Left lung (tissue), 10 donors: ENCODE measurements around the gene CTDNEP1. TPM values are rescaled to one million over a fixed set of nuclear protein-coding genes. Genes with fewer than 3 reads are reported as not detected.

Source experiments
- ATAC-seq: fragments of 200-7000 bp; cut with Tn5 transposase; one replicate; pipeline ENCODE4 v1.9.1; 2020; ENCODE audit warnings: moderate library complexity
- DNase-seq, 4 donors: peaks; one replicate each; pipeline ENCODE4 v3.0.0-alpha.2; 2013 to 2020
- H3K27ac ChIP-seq, 2 donors: fragments of 200-600 bp; sonication (generic) in 1 of 2; one replicate each; pipeline versions ENCODE4 v1.5.0 to v1.8.0; 2020 to 2021
- H3K27me3 ChIP-seq, 2 donors: fragments of 200-600 bp; sonication (generic) in 1 of 2; one replicate each; pipeline versions ENCODE4 v1.5.0 to v1.8.0; 2020 to 2021
- H3K36me3 ChIP-seq, 2 donors: fragments of 200-600 bp; sonication (generic) in 1 of 2; one replicate each; pipeline versions ENCODE4 v1.5.0 to v1.8.0; 2020 to 2021
- H3K4me1 ChIP-seq, 2 donors: fragments of 200-600 bp; one replicate each; pipeline ENCODE4 v1.8.0; 2021
- H3K4me3 ChIP-seq, 2 donors: fragments of 200-600 bp; sonication (generic) in 1 of 2; one replicate each; pipeline versions ENCODE4 v1.5.0 to v1.8.0; 2020 to 2021; ENCODE audit warnings: mild to moderate bottlenecking in 1 of 2
- H3K9me3 ChIP-seq, 2 donors: fragments of 200-600 bp; sonication (generic) in 1 of 2; one replicate each; pipeline versions ENCODE4 v1.5.0 to v1.8.0; 2020 to 2021
- intact Hi-C, 2 donors: fragments of 100-400 bp; cut with DNase I; formaldehyde crosslinking; loops; one replicate each; pipeline versions ENCODE4 v1.11.2 to v1.14.2; 2022
- polyA plus RNA-seq, 6 donors: library from polyadenylated mRNA; unstranded; fragments of 120-200 nt; gene quantifications; one replicate each; pipeline ENCODE4 v1.2.1, GENCODE V29; 2013; ENCODE audit not compliant: insufficient read length in 6 of 6
- total RNA-seq, 2 donors: library from RNA; stranded (reverse); fragmentation: NEBNext Ultra II Directional; extraction: Animal tissue kit (Norgen Biotek cat#: 25700); gene quantifications; one replicate each; pipeline ENCODE4 v1.2.1, GENCODE V29; 2021
- TF ChIP-seq, protein P1 (sequence below), 2 donors: fragments of 200-600 bp; sonication (generic) in 1 of 2; IDR thresholded peaks; one replicate each; pipeline versions ENCODE4 v1.5.0 to v1.8.0; 2021; ENCODE audit warnings: antibody characterized with exemption in 2 of 2
- donor health status: DM: no; HTN: yes; CAD: no.
- donor health status: DM: no; HTN: no; CAD: no.

CTDNEP1 gene
- total and polyA plus RNA-seq, 8 donors, result 133 to 171 (median 146) TPM

DNA sequence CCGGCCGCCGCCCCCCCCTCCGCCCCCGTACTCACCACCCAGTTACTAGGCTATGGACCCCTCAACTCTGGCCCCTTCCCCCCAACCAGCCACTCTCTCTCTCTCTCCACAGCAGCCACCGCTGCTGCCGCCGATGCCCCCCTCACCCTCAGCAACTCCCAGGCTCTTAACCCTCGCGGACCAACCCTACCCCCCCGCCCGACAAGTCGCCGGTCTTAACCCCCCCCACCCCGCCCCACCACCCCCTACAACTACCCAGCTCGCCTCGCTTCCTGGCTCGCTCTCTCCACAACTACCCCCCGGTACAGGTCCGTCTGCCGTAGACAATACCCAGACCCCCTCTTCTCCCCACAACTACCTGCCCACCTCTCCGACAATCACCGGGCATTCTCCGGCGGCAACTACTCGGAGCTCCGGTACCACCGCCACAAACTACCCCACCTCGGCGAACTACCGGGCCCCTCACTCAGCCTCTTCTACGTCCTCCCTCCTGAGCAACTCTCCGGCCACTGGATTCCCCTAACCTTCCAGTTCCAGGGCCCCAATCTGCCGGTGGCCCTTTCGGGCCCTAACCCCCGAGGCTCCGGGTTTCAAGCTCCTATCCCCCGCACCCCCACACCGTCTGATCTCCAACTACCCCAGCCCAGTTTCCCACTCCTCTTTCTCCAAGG is 13.0 kb downstream of the CTDNEP1 start:
- DNase-seq, result peak in 2 of 4 donors; percentile 55 to 73

DNA sequence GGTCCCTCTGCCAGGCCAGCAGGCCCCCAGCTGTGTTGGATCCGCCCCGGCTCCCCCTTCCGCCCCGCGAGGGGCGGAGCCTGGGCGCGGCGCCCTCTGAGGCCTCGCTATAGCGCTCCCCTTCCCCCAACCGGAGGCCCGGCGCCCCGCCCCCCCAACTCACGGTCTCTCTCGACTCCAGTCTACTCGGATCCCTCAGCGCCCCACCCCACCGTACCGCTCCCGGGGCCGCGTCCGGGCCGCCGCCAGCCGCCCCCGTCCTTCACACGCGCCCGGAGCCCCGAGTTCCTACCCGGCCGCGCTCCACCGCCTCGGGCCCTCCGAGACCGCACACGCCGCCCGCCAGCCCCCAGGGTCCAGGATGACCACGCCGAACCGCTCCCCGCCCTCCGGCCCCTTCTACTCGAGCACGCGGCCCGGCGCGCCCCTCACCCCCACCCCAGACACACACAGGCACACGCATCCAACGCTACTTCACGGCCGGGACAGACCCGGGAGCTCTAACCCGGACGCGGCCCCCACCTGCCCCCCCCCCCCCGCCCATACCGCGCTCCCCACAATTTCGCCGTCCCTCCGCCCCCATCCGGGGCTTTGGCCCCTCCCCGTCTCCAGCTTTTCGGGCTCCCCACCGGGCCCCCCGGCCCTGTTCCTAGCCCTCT is 13.6 kb downstream of the CTDNEP1 start:
- no peaks in the 10 kb centered on the region for H3K27me3 ChIP-seq
- intact Hi-C loops, result no loop called here
- H3K4me3 ChIP-seq, result peak overlapping the region; percentile 86 to 99
- peak; percentile 15 for ATAC-seq
- TF ChIP-seq, protein P1, sequence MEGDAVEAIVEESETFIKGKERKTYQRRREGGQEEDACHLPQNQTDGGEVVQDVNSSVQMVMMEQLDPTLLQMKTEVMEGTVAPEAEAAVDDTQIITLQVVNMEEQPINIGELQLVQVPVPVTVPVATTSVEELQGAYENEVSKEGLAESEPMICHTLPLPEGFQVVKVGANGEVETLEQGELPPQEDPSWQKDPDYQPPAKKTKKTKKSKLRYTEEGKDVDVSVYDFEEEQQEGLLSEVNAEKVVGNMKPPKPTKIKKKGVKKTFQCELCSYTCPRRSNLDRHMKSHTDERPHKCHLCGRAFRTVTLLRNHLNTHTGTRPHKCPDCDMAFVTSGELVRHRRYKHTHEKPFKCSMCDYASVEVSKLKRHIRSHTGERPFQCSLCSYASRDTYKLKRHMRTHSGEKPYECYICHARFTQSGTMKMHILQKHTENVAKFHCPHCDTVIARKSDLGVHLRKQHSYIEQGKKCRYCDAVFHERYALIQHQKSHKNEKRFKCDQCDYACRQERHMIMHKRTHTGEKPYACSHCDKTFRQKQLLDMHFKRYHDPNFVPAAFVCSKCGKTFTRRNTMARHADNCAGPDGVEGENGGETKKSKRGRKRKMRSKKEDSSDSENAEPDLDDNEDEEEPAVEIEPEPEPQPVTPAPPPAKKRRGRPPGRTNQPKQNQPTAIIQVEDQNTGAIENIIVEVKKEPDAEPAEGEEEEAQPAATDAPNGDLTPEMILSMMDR (IDR thresholded peaks at IDR 0.05), result no peak
- H3K36me3 ChIP-seq, result peaks cover 0 to 37% of the 10 kb centered on the region in 2 donors
- DNase-seq, result peak in 3 of 4 donors; percentile 82 to 94 (median 90)
- no peaks in the 10 kb centered on the region for H3K9me3 ChIP-seq
- peak overlapping the region; percentile 89 to 96 for H3K27ac ChIP-seq
- H3K4me1 ChIP-seq, result peaks cover 24 to 63% of the 10 kb centered on the region in 2 donors

More for the DNA sequence above, 13.0 kb downstream of the CTDNEP1 start:
- Histone ChIP-seq H3K27me3 (no peaks in the 10 kb centered on the region), H3K36me3 (peaks cover 0 to 37% of the 10 kb centered on the region in 2 donors), H3K27ac (peak overlapping the region; percentile 89 to 96), H3K9me3 (no peaks in the 10 kb centered on the region), H3K4me3 (peak overlapping the region; percentile 86 to 99), H3K4me1 (peaks cover 24 to 61% of the 10 kb centered on the region in 2 donors)
- intact Hi-C loops, result no loop called here
- TF ChIP-seq, protein P1 (IDR thresholded peaks at IDR 0.05), result no peak
- ATAC-seq, result no peak

DNA sequence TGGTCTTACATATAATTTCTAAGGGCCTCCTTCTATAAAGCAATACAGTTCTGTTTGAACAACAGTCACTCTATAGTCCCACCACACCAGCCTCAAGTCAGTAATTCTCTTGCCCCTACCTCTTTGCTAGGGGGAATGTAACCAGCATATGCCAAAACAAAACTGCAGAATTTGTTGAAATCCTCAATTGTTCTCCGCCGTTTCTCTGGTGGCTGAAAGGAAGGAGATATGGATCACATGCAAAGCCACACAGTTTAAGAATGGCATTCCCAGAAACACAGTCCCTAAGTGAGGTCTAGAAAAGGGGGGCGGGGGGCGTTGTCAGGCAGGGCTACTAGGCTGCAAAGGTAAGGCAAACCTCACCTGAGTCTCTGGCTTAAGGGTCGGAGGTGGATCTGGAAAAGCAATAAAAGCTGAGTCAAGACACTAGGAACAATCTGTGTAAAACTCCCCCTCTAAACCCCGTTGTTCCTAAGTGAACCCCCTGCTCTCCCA is 14.2 kb downstream of the CTDNEP1 start:
- ATAC-seq (no peak), DNase-seq (no peak)
- peaks cover 0 to 37% of the 10 kb centered on the region in 2 donors for H3K36me3 ChIP-seq
- H3K4me1 ChIP-seq, result peaks cover 30 to 68% of the 10 kb centered on the region in 2 donors
- no peaks in the 10 kb centered on the region for H3K27me3 ChIP-seq
- no peaks in the 10 kb centered on the region for H3K9me3 ChIP-seq
- TF ChIP-seq, protein P1 (IDR thresholded peaks at IDR 0.05), result no peak
- peak overlapping the region; percentile 86 to 99 for H3K4me3 ChIP-seq
- intact Hi-C loops, result no loop called here
- peak overlapping the region; percentile 89 to 96 for H3K27ac ChIP-seq

DNA sequence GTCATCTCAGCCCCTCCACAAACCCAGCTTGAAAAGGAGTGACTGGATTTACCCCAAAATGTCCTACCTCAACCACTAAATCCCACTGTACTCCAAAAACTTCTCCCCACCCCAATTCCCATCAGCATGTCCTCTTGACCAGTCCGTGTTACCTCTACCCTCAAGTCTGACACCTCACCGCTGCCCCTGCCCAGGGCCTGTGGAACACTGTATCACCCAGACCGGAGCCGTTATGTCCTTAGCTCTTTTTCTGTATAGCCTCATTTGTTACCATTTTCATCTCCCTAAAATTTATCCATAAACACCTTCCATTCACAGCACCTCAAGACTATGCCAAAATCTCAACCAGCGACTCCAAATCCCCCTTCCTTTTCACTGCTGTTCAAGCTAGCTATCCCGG is 14.7 kb downstream of the CTDNEP1 start:
- intact Hi-C loops, result no loop called here
- H3K4me3 ChIP-seq, result peak overlapping the region in 1 of 2 donors; percentile 99

More for the DNA sequence above, 14.7 kb downstream of the CTDNEP1 start:
- H3K36me3 ChIP-seq, result peaks cover 0 to 37% of the 10 kb centered on the region in 2 donors
- H3K9me3 ChIP-seq, result no peaks in the 10 kb centered on the region
- no peak for ATAC-seq
- H3K27ac ChIP-seq, result peak overlapping the region in 1 of 2 donors; percentile 96
- H3K4me1 ChIP-seq, result peaks cover 31 to 73% of the 10 kb centered on the region in 2 donors
- TF ChIP-seq, protein P1 (IDR thresholded peaks at IDR 0.05), result no peak
- H3K27me3 ChIP-seq, result no peaks in the 10 kb centered on the region
- DNase-seq, result no peak
